ENCODE measurements around the gene UBC.
"Not testable (repeated sequence)": the region's sequence is repeated elsewhere in the genome, so short reads cannot be mapped to it uniquely, and the experiment has no call there.

UBC gene

DNA sequence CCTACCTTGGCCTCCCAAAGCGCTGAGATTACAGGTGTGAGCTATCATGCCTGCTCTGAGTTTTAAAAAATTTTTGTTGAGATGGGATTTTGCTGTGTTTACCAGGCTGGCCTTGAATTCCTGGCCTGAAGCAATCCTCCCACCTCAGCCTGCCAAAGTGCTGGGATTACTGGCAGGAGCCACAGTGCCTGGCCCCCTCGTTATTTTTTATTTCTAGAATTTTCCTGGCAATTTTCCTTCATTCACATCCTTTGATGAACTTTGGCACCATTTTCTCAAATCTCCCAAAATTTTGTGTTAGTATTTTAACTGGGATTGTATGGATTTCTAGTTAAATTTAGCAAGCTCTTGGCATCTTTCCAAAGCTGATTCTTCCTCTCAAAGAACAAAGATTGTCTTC is 26.2 kb downstream of the UBC start:
- H3K27ac ChIP-seq: no peak overlapping the region
- no peak for DNase-seq (ENCODE audit: low spot score)
- no peak for TF ChIP-seq CTCF (conservative IDR thresholded peaks at IDR 0.05; ENCODE audit: low read depth)
- CTCF ChIA-PET: interaction anchor here (1.0 kb wide), 1 partner anchor 25 kb away, joined by 4 read pairs; no protein-coding TSS in a partner anchor
- POLR2A ChIA-PET (ENCODE audit: low non-redundant PET): no interaction called here

GRCh38 chr12:124887766-124888165 is 26.7 kb downstream of the UBC start:
- H3K27ac ChIP-seq; POLR2A ChIA-PET (ENCODE audit: low non-redundant PET); CTCF ChIA-PET; DNase-seq (ENCODE audit: low spot score): not testable (repeated sequence)

DNA sequence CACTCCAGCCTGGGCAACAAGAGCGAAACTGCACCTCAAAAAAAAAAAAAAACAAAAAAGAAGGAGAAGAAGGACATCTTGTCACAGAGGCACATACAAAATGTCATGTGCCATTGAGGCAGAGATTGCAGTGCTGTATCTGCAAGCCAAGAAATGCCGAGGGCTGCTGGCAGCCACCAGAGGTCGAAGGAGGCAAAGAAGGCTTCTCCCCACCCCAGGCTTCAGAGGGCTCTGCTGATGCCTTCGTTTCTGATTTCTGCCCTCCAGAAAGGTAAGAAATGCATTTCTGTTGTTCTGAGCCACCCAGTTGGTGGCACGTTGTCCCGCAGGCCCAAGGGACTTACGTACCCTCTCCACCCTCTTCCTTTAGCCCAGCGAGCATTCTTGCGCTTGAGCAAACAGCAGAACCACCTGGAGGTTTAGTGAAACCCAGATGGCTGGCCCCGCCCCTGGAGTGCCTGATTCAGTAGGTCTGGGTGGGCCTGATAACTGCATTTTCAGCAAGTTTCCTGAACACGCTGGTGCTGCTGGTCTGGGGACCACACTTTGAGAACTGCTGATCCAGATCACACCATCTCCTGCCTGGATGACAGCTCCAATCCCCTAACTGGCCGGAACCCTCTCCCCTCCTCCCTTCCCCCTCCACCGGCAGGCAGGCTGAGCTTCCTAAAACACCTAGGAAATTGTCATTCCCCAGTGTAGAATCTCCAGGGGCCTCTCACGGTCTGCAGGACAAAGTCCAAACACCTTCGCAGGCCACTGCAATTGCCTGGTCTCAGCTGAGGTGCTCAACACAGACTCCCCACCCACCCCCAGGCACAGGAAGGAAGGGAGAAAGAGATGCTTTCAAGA is 29.6 kb downstream of the UBC start:
- TF ChIP-seq CTCF (conservative IDR thresholded peaks at IDR 0.05; ENCODE audit: low read depth): no peak
- DNase-seq (ENCODE audit: low spot score): no peak
- CTCF ChIA-PET: no interaction called here
- peak overlapping the region; percentile 17; the same call in 1 of the 2 replicates for H3K27ac ChIP-seq
- POLR2A ChIA-PET (ENCODE audit: low non-redundant PET): no interaction called here

DNA sequence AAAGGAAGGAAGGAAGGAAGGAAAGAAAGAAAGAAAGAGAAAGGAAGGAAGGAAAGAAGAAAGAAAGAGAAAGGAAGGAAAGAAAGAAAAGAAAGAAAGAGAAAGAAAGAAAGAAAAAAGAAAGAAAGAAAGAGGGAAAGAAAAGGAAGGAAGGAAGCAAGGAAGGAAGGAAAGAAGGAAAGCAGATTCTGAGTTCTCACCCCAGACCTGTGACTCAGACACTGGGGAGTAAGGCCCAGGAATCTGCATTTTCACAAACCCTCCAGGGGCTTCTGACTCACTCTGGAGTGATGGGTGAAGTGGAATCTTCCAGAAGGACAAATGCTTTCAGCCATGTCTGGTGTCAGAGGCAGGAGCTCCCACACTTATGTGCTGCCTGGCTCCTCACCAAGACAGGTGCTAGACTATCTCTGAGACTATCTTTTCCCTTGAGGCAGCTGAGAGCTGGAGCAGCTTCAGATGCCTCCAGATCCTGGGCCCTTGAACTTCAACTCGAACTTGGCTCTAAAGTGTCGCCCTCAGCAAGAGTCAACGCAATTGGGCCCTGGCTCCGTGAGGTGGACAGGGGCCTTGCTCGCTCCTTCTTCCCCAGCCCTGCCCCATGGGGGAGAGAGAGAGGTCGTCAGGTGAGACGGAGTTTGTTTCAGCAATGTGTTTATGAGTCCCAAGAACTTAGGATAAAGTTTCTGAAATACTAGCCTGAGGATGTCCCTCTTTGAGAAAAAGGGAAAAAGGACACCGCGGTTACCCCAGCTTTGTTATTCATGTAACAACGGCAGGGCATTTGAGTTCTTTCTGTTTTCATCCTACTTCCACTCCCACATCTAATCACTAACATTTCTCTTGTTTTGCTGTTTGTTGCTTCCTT is 31.0 kb downstream of the UBC start:
- no peak for TF ChIP-seq CTCF (conservative IDR thresholded peaks at IDR 0.05; ENCODE audit: low read depth)
- CTCF ChIA-PET: interaction anchor here (0.6 to 0.9 kb wide), 3 partner anchors 13 to 202 kb away, joined by 3 read pairs; no protein-coding TSS in a partner anchor
- POLR2A ChIA-PET (ENCODE audit: low non-redundant PET): no interaction called here
- no peak overlapping the region for H3K27ac ChIP-seq
- DNase-seq (ENCODE audit: low spot score): no peak

GRCh38 chr12:124881123-124881522 is 33.3 kb downstream of the UBC start:
- ChIA-PET POLR2A (ENCODE audit: low non-redundant PET) (no interaction called here), CTCF (no interaction called here)
- no peak for TF ChIP-seq CTCF (conservative IDR thresholded peaks at IDR 0.05; ENCODE audit: low read depth)
- no peak overlapping the region for H3K27ac ChIP-seq
- DNase-seq (ENCODE audit: low spot score): no peak

DNA sequence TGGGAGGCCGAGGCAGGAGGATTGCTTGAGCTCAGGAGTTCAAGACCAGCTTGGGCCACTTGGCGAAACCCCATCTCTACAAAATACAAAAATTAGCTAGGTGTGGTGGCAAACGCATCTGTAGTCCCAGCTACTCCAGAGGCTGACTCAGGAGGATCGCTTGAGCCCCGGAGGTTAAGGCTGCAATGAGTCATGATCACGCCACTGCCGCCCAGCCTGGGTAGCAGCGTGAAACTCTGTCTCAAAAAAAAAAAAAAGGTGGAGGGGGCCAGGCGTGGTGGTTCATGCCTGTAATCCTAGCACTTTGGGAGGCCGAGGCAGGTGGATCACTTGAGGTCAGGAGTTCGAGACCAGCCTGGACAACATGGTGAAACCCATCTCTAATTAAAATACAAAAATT is 34.1 kb downstream of the UBC start:
- H3K27ac ChIP-seq; CTCF ChIA-PET; DNase-seq (ENCODE audit: low spot score): not testable (repeated sequence)
- POLR2A ChIA-PET (ENCODE audit: low non-redundant PET): interaction anchor here (1.1 kb wide), 1 partner anchor 16 kb away, joined by 3 read pairs; no protein-coding TSS in a partner anchor

DNA sequence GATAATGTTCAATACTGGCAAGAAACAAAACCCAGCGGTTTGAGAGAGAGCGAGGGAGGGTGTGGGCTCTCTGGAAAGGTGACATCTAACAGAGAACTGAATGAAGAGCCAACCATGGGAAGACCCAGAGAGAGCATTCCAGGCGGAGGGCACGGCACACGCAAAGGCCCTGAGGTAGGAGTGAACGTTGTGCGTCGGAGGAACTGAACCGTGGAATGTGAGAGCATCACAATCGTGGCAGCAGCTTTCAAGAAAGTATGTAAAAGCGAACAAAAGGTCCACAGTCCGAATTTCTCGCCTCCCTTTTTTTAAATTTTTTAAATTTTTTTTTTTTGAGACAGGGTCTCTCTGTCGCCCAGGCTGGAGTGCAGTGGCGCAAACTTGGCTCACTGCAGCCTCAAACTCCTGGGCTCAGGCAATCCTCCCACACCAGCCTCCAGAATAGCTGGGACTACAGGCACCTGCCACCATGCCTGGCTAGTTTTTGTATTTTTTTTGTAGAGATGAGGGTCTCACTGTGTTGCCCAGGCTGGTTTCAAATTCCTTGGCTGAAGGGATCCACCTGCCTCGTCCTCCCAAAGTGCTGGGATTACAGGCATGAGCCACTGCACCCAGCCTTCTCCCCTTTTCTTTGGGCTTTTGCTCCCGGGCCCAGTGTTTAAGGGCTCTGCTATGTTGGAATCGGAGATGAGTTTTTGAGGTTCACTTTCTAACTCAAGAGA is 35.5 kb downstream of the UBC start:
- ChIA-PET CTCF (no interaction called here), POLR2A (ENCODE audit: low non-redundant PET) (interaction anchor here (1.1 kb wide), 1 partner anchor 15 kb away, joined by 3 read pairs; no protein-coding TSS in a partner anchor)
- TF ChIP-seq CTCF (conservative IDR thresholded peaks at IDR 0.05; ENCODE audit: low read depth): no peak
- no peak for DNase-seq (ENCODE audit: low spot score)
- H3K27ac ChIP-seq: no peak overlapping the region
